ENCODE data around the gene CCDC85C.

- TF ChIP-seq EZH2 (IDR thresholded peaks at IDR 0.05) (no peak), POLR2AphosphoS5 (IDR thresholded peaks at IDR 0.05; ENCODE audit: borderline replicate concordance, low read depth, low read length) (no peak)
Observed at GRCh38 chr14:99475179-99475578, 128.8 kb downstream of the CCDC85C start.

Measured in SK-N-MC (cell line).